H1 (cell line): ENCODE data around the gene DNAJC16. TPM values are rescaled to one million over a fixed set of nuclear protein-coding genes. Genes with fewer than 3 reads are reported as not detected.

ENCODE experiments used
- CTCF ChIA-PET: fragments of 300-600 bp; sonication (Branson Sonifier 250); formaldehyde crosslinking; loops from one replicate; lab custom pipeline; 2021; ENCODE audit not compliant: partially characterized antibody; lab: Charles Lee
- POLR2A ChIA-PET: fragments of 300-600 bp; sonication (Branson Sonifier 250); formaldehyde crosslinking; loops from one replicate; lab custom pipeline; 2021; ENCODE audit warnings: inconsistent platforms; ENCODE audit not compliant: partially characterized antibody; lab: Charles Lee
- DNase-seq, 2 experiments: peaks; one replicate each; pipeline versions ENCODE4 v3.0.0 to v3.0.0-alpha.2; 2010 to 2022; ENCODE audit warnings: low spot score in 2 of 2, low read depth in 1 of 2, mixed read lengths in 1 of 2
- FAIRE-seq: peaks from 2 replicates; lab custom pipeline; 2011; peaks lifted over from hg19 to GRCh38; lab: Jason Lieb, UNC
- H2AFZ ChIP-seq: 2 replicates; pipeline ENCODE4 v1.8.1; 2012; ENCODE audit warnings: low read length, inconsistent platforms
- H2AK5ac ChIP-seq: 2 replicates; pipeline ENCODE4 v1.6.1; 2013; ENCODE audit warnings: low read depth, low read length
- H2BK120ac ChIP-seq: replicated peaks from 2 replicates; pipeline ENCODE3; 2013; ENCODE audit warnings: low read depth, low read length, inconsistent platforms
- H2BK12ac ChIP-seq: 2 replicates; pipeline ENCODE4 v1.6.1; 2013; ENCODE audit warnings: low read depth, low read length
- H2BK15ac ChIP-seq: 2 replicates; pipeline ENCODE4 v1.6.1; 2013; ENCODE audit warnings: low read length
- H2BK20ac ChIP-seq: 2 replicates; pipeline ENCODE4 v1.6.1; 2013; ENCODE audit warnings: low read length
- H2BK5ac ChIP-seq: 2 replicates; pipeline ENCODE4 v1.6.1; 2013; ENCODE audit warnings: low read depth, low read length
- H3K14ac ChIP-seq: 2 replicates; pipeline ENCODE4 v1.6.1; 2013; ENCODE audit warnings: inconsistent platforms; ENCODE audit not compliant: insufficient read length
- H3K18ac ChIP-seq: 2 replicates; pipeline ENCODE4 v1.6.1; 2013; ENCODE audit warnings: low read length; ENCODE audit errors: extremely low read depth
- H3K23ac ChIP-seq: 2 replicates; pipeline ENCODE4 v1.6.1; 2013; ENCODE audit warnings: inconsistent platforms; ENCODE audit not compliant: insufficient read length
- H3K23me2 ChIP-seq: 2 replicates; pipeline ENCODE4 v1.6.1; 2013; ENCODE audit warnings: low read depth, low read length
- H3K27ac ChIP-seq: 2 replicates; pipeline ENCODE4 v1.6.1; 2011; ENCODE audit warnings: low read depth, low read length, inconsistent platforms
- H3K27me3 ChIP-seq, 4 experiments: replicated peaks in 1 of 4; 1 replicate in 1 of 4; 2 replicates in 3 of 4; pipeline versions ENCODE4 v1.6.1 to v1.8.1; 2011 to 2013; ENCODE audit warnings: low read length in 3 of 4, mild to moderate bottlenecking in 3 of 4, inconsistent platforms in 2 of 4, mixed read lengths in 2 of 4, moderate library complexity in 1 of 4; ENCODE audit not compliant: control insufficient read depth in 3 of 4, insufficient read depth in 3 of 4; ENCODE audit errors: extremely low read depth in 1 of 4
- H3K36me3 ChIP-seq, 4 experiments: 2 replicates each; pipeline versions ENCODE4 v1.6.1 to v1.8.1; 2011 to 2013; ENCODE audit warnings: mild to moderate bottlenecking in 4 of 4, low read length in 3 of 4, moderate library complexity in 2 of 4, control low read depth in 1 of 4, inconsistent platforms in 1 of 4; ENCODE audit not compliant: insufficient read depth in 4 of 4, control insufficient read depth in 2 of 4
- H3K4ac ChIP-seq: replicated peaks from 2 replicates; pipeline ENCODE3; 2013; ENCODE audit warnings: low read length, low read depth, mixed read lengths, inconsistent platforms; ENCODE audit not compliant: insufficient read length
- H3K4me1 ChIP-seq, 4 experiments: replicated peaks in 1 of 4; 1 replicate in 1 of 4; 2 replicates in 3 of 4; pipeline versions ENCODE4 v1.6.1 to v1.8.1; 2011 to 2013; ENCODE audit warnings: low read length in 3 of 4, inconsistent platforms in 2 of 4, mixed read lengths in 1 of 4; ENCODE audit not compliant: insufficient read depth in 4 of 4, control insufficient read depth in 3 of 4
- H3K4me2 ChIP-seq, 2 experiments: 2 replicates each; pipeline versions ENCODE4 v1.6.1 to v1.8.1; 2011 to 2013; ENCODE audit warnings: low read depth in 2 of 2, low read length in 2 of 2, control low read depth in 1 of 2, inconsistent platforms in 1 of 2, mild to moderate bottlenecking in 1 of 2; ENCODE audit not compliant: insufficient read depth in 1 of 2
- H3K4me3 ChIP-seq, 4 experiments: fragments of 200-600, 300-600 bp in 1 of 4; sonication (generic), shearing (Covaris generic), sonication (Bioruptor Twin) in 1 of 4; 2 replicates each; pipeline versions ENCODE4 v1.5.1 to v1.8.1; 2011 to 2016; ENCODE audit warnings: low read length in 4 of 4, low read depth in 3 of 4, control low read depth in 2 of 4, inconsistent platforms in 2 of 4, mild to moderate bottlenecking in 2 of 4, mixed read lengths in 1 of 4, moderate library complexity in 1 of 4; ENCODE audit not compliant: insufficient read depth in 2 of 4; ENCODE audit errors: extremely low read depth in 1 of 4
- H3K56ac ChIP-seq: replicated peaks from 2 replicates; pipeline ENCODE3; 2013; ENCODE audit warnings: low read depth, mild to moderate bottlenecking, mixed read lengths, low read length, inconsistent platforms; ENCODE audit not compliant: insufficient read length
- H3K79me1 ChIP-seq: 2 replicates; pipeline ENCODE4 v1.6.1; 2013; ENCODE audit warnings: low read depth, low read length, control low read depth
- H3K79me2 ChIP-seq, 2 experiments: 2 replicates each; pipeline versions ENCODE4 v1.6.1 to v1.8.1; 2012 to 2013; ENCODE audit warnings: low read length in 2 of 2, mild to moderate bottlenecking in 2 of 2, inconsistent platforms in 1 of 2; ENCODE audit not compliant: insufficient read depth in 2 of 2, control insufficient read depth in 1 of 2
- H3K9ac ChIP-seq, 4 experiments: replicated peaks in 1 of 4; 1 replicate in 1 of 4; 2 replicates in 3 of 4; pipeline versions ENCODE4 v1.6.1 to v1.8.1; 2011 to 2013; ENCODE audit warnings: low read depth in 3 of 4, low read length in 3 of 4, control low read depth in 2 of 4, mild to moderate bottlenecking in 2 of 4, moderate library complexity in 2 of 4, inconsistent platforms in 1 of 4; ENCODE audit errors: extremely low read depth in 1 of 4
- H3K9me3 ChIP-seq, 2 experiments: 2 replicates each; pipeline versions ENCODE4 v1.6.1 to v1.8.1; 2012 to 2013; ENCODE audit warnings: mild to moderate bottlenecking in 2 of 2, moderate library complexity in 2 of 2, control low read depth in 1 of 2, inconsistent platforms in 1 of 2, low read depth in 1 of 2, low read length in 1 of 2, mixed read lengths in 1 of 2; ENCODE audit not compliant: insufficient read depth in 2 of 2
- H4K20me1 ChIP-seq, 2 experiments: replicated peaks in 1 of 2; 2 replicates each; pipeline versions ENCODE3 to v1.8.1; 2011 to 2013; ENCODE audit warnings: inconsistent platforms in 2 of 2, low read length in 2 of 2, mild to moderate bottlenecking in 1 of 2; ENCODE audit not compliant: insufficient read depth in 2 of 2, control insufficient read depth in 1 of 2
- H4K5ac ChIP-seq: 2 replicates; pipeline ENCODE4 v1.6.1; 2013; ENCODE audit warnings: low read length, low read depth, mixed read lengths, inconsistent platforms; ENCODE audit not compliant: insufficient read length
- H4K8ac ChIP-seq: 2 replicates; pipeline ENCODE4 v1.8.0; 2013; ENCODE audit warnings: mild to moderate bottlenecking, moderate library complexity, low read length, inconsistent platforms; ENCODE audit not compliant: insufficient read depth; ENCODE audit errors: extremely low read depth
- H4K91ac ChIP-seq: replicated peaks from 2 replicates; pipeline ENCODE3; 2013; ENCODE audit warnings: low read length, mixed read lengths, inconsistent platforms; ENCODE audit not compliant: insufficient read length
- CBX5 ChIP-seq: fragments of 300-800, 300-1000 bp; sonication (generic); IDR thresholded peaks from 2 replicates; pipeline ENCODE4 v1.7.1; 2016; ENCODE audit warnings: antibody characterized with exemption, low read length, low read depth
- CREB1 ChIP-seq: IDR thresholded peaks from 2 replicates; pipeline ENCODE4 v1.6.1; 2012; ENCODE audit warnings: inconsistent platforms
- CTBP2 ChIP-seq: IDR thresholded peaks from 2 replicates; pipeline ENCODE4 v1.7.0; 2011; ENCODE audit warnings: borderline replicate concordance, mild to moderate bottlenecking, moderate library complexity, mixed read lengths, low read length; ENCODE audit not compliant: insufficient read depth, insufficient read length
- EGR1 ChIP-seq: IDR thresholded peaks from 2 replicates; pipeline ENCODE4 v1.6.1; 2011; ENCODE audit warnings: low read depth, low read length, borderline replicate concordance
- HDAC6 ChIP-seq: IDR thresholded peaks from one replicate; pipeline ENCODE4 v1.7.1; 2012; ENCODE audit warnings: low read depth, mild to moderate bottlenecking, inconsistent platforms, low read length, moderate library complexity
- JUND ChIP-seq: IDR thresholded peaks from 2 replicates; pipeline ENCODE4 v1.6.1; 2011; ENCODE audit warnings: mild to moderate bottlenecking, improper control_type of control experiment, low read length
- SAP30 ChIP-seq: fragments of 300-600 bp; sonication (generic); IDR thresholded peaks from 2 replicates; pipeline ENCODE4 v1.7.1; 2012; ENCODE audit warnings: low read length, moderate library complexity, mild to moderate bottlenecking, inconsistent platforms; ENCODE audit not compliant: insufficient read depth, insufficient replicate concordance
- SIN3A ChIP-seq, 2 experiments: IDR thresholded peaks in 1 of 2; conservative IDR thresholded peaks in 1 of 2; 2 replicates each; pipeline ENCODE4 v1.6.1; 2011 to 2012; ENCODE audit warnings: low read length in 2 of 2, improper control_type of control experiment in 1 of 2, low read depth in 1 of 2, mild to moderate bottlenecking in 1 of 2
- SRF ChIP-seq: IDR thresholded peaks from 2 replicates; pipeline ENCODE4 v1.6.1; 2011; ENCODE audit warnings: mild to moderate bottlenecking, low read depth, low read length, moderate library complexity
- SUZ12 ChIP-seq: fragments of 200-600 bp; sonication (generic); IDR thresholded peaks from 2 replicates; pipeline ENCODE4 v1.6.1; 2012; ENCODE audit warnings: mild to moderate bottlenecking, inconsistent platforms, low read length, moderate library complexity, mixed read lengths
- TAF1 ChIP-seq: IDR thresholded peaks from 2 replicates; pipeline ENCODE4 v1.6.1; 2011; ENCODE audit warnings: mild to moderate bottlenecking, low read depth, low read length
- ZNF274 ChIP-seq: IDR thresholded peaks from 2 replicates; pipeline ENCODE4 v1.7.0; 2012; ENCODE audit warnings: low read length, borderline replicate concordance; ENCODE audit errors: extremely low read depth
- WGBS, 2 experiments: shearing (Covaris generic) in 1 of 2; methylation state at CpG; one replicate each; pipeline versions ENCODE4 v1.1.6 to v1.1.7; 2013 to 2015; ENCODE audit warnings: low lambda C conversion rate in 2 of 2, mixed read lengths in 2 of 2, inconsistent platforms in 1 of 2, low coverage in 1 of 2, missing lambda C conversion rate in 1 of 2; ENCODE audit not compliant: insufficient replicate concordance in 2 of 2, insufficient coverage in 1 of 2, insufficient read length in 1 of 2; ENCODE audit errors: extremely low coverage in 1 of 2, missing lambda C conversion rate in 1 of 2; 5-methylcytosine and 5-hydroxymethylcytosine counted together
- polyA plus RNA-seq, 7 experiments: library from polyadenylated mRNA; depleted of rRNA in 3 of 7; stranded (reverse) in 5 of 7; unstranded in 2 of 7; fragments of >200 nt in 5 of 7; fragments of 200-250 nt in 2 of 7; gene quantifications; 1 replicate in 5 of 7; 2 replicates in 1 of 7; 4 replicates in 1 of 7; pipeline versions ENCODE4 v1.2.1 to v1.2.3, GENCODE V29; 2011 to 2013; ENCODE audit warnings: missing spikeins in 2 of 7, mixed read lengths in 2 of 7
- total RNA-seq: library from RNA; stranded (reverse); fragmentation: NEBNext Ultra II Directional; extraction: Animal tissue kit (Norgen Biotek cat#: 25700); gene quantifications from 2 replicates; pipeline ENCODE4 v1.2.1, GENCODE V29; 2021

DNAJC16 gene
- total and polyA plus RNA-seq, 2 of the 8 experiments (the other 6 are each of a cell fraction or from before 2014, with no cell fraction given): 7.9 to 23.3 TPM

- H3K4me2 ChIP-seq: no peak overlapping the region
- H2BK12ac ChIP-seq: no peak overlapping the region
- CTCF ChIA-PET: interaction anchor here (0.6 to 1.0 kb wide), 2 partner anchors 20 to 24 kb away, joined by 3 to 7 read pairs; no protein-coding TSS in a partner anchor
- TF ChIP-seq HDAC6 (no peak), EGR1 (no peak), CREB1 (no peak), CBX5 (no peak), JUND (no peak), SUZ12 (no peak), ZNF274 (no peak), TAF1 (no peak), CTBP2 (no peak), SRF (no peak), SIN3A (conservative IDR thresholded peaks at IDR 0.05 in 1 of 2, IDR thresholded peaks at IDR 0.05 in 1 of 2; ENCODE audit: low read depth in 1 of 2, low read length in 2 of 2) (no peak), SAP30 (no peak)
Observed at GRCh38 chr1:15620902-15621682, 94.4 kb downstream of the DNAJC16 start.

More at GRCh38 chr1:15620902-15621682, 94.4 kb downstream of the DNAJC16 start:
- no peak overlapping the region for H3K4ac ChIP-seq
- FAIRE-seq (no peak), DNase-seq (no peak)
- no peaks in the 10 kb centered on the region for H3K27me3 ChIP-seq
- 88% methylated on average over 7 of the region's 7 CpGs; no CpG with 5 or more reads in 1 of the 2 experiments for WGBS, 2 experiments
- peaks cover 20 to 84% of the 10 kb centered on the region in 2 experiments for H3K79me2 ChIP-seq
- H3K9ac ChIP-seq: no peak overlapping the region
- H3K4me3 ChIP-seq: no peak overlapping the region
- peaks cover 4% of the 10 kb centered on the region; the same call in 1 of the 2 replicates for H3K79me1 ChIP-seq
- H3K23ac ChIP-seq: no peak overlapping the region
- H3K36me3 ChIP-seq: no peaks in the 10 kb centered on the region; a peak in 1 of 8 replicates
- H2BK15ac ChIP-seq: no peak overlapping the region
- H3K14ac ChIP-seq: no peak overlapping the region
- H3K56ac ChIP-seq: no peak overlapping the region
- H4K20me1 ChIP-seq: peaks cover 8 to 15% of the 10 kb centered on the region in 2 experiments
- H3K23me2 ChIP-seq: peaks cover 4% of the 10 kb centered on the region
- no peak overlapping the region; the same call in 1 of the 2 replicates for H4K8ac ChIP-seq
- H3K18ac ChIP-seq: no peak overlapping the region
- H4K91ac ChIP-seq: no peak overlapping the region
- H3K9me3 ChIP-seq: no peaks in the 10 kb centered on the region
- peaks cover 0 to 5% (median 0%) of the 10 kb centered on the region in 4 experiments; a peak in 1 of 7 replicates for H3K4me1 ChIP-seq
- no peak overlapping the region for H4K5ac ChIP-seq
- H3K27ac ChIP-seq: no peak overlapping the region
- no peak overlapping the region for H2BK20ac ChIP-seq
- no peak overlapping the region for H2AK5ac ChIP-seq
- H2AFZ ChIP-seq: no peak overlapping the region
- H2BK5ac ChIP-seq: no peak overlapping the region
- POLR2A ChIA-PET: interaction anchor here (1.0 to 1.3 kb wide), 2 partner anchors 94 to 117 kb away, joined by 3 read pairs; partner anchors contain the start of gene DNAJC16
- H2BK120ac ChIP-seq: no peak overlapping the region
